ENCODE measurements around the gene TBCE.

DNA sequence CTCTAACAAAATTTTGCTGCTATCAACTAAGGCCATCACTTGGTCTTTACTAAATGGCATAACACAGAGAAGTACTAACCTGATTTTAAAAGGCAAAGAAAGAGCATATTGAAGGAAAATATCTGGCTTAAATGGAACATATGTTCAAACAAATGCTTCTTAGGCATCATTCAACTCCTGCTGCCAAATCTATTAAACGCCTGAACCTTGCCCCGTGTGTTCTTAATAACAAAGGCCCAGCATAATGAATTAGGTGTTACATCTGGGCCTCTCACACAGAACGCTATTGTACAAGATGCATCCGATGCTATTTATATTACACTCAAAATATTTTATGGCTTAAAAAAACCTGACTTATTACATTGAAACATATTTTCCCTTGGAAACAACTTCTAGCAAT lies 88.6 kb downstream of the TBCE start:
- no peak for TF ChIP-seq POLR2A (IDR thresholded peaks at IDR 0.05; ENCODE audit: low read depth, low read length)
- TF ChIP-seq TAF1 (IDR thresholded peaks at IDR 0.05; ENCODE audit: low read depth, low read length): no peak
- TF ChIP-seq POLR2AphosphoS5 (IDR thresholded peaks at IDR 0.05; ENCODE audit: low read depth, low read length): no peak
